ENCODE data around the gene PKLR.

PKLR gene

DNA sequence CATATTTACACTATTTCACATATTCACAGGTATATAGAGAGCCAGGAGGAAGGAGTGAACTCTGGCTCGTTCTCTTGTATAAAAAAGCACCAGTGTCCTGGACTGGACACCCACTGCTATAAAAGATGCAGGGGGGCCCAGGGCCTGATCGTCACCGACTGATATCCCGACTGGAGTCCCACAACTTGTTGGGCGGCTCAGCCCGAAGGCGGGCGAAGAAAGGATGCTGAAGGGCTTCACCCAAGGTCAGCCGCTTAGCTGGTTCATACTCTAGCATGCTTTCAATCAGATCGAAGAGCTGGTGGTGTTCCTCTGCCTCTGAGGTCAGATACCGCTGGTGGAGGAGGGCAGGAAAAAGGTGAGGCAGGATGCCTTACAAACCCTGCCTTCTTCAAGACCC is 38.2 kb downstream of the PKLR start:
- no peak for TF ChIP-seq CTCF (IDR thresholded peaks at IDR 0.05; ENCODE audit: insufficient read depth, low read length, poor library complexity, severe bottlenecking)
- peaks cover 23% of the 10 kb centered on the region for H3K36me3 ChIP-seq (ENCODE audit: control insufficient read depth, insufficient read depth, low read length)

GRCh38 chr1:155261852-155262673 is 39.2 kb downstream of the PKLR start, which contains the start of gene SCAMP3:
Gene SCAMP3 (minus strand): TSS chr1:155262360. CDS start chr1:155262151, 209 bp downstream.
- DNase-seq (ENCODE audit: extremely low read depth, insufficient read length) = peak; percentile 89
- no peaks in the 10 kb centered on the region for H3K27me3 ChIP-seq (replicated peaks; ENCODE audit: control insufficient read depth, insufficient read depth, low read length)
- TF ChIP-seq CTCF (IDR thresholded peaks at IDR 0.05; ENCODE audit: insufficient read depth, low read length, poor library complexity, severe bottlenecking) = no peak
- peak within 1 kb of the TSS; percentile 85 for H3K4me3 ChIP-seq (replicated peaks; ENCODE audit: low read depth, low read length)
- peaks cover 22% of the 10 kb centered on the region for H3K36me3 ChIP-seq (ENCODE audit: control insufficient read depth, insufficient read depth, low read length)

More for the DNA sequence above, 38.2 kb downstream of the PKLR start:
- no peaks in the 10 kb centered on the region for H3K27me3 ChIP-seq (replicated peaks; ENCODE audit: control insufficient read depth, insufficient read depth, low read length)
- no peak overlapping the region for H3K4me3 ChIP-seq (replicated peaks; ENCODE audit: low read depth, low read length)
- no peak for DNase-seq (ENCODE audit: extremely low read depth, insufficient read length)

- no peak for DNase-seq (ENCODE audit: extremely low read depth, insufficient read length)
- H3K4me3 ChIP-seq (replicated peaks; ENCODE audit: low read depth, low read length) = peak overlapping the region; percentile 85
- H3K27me3 ChIP-seq (replicated peaks; ENCODE audit: control insufficient read depth, insufficient read depth, low read length) = no peaks in the 10 kb centered on the region
- H3K36me3 ChIP-seq (ENCODE audit: control insufficient read depth, insufficient read depth, low read length) = peaks cover 20% of the 10 kb centered on the region
- TF ChIP-seq CTCF (IDR thresholded peaks at IDR 0.05; ENCODE audit: insufficient read depth, low read length, poor library complexity, severe bottlenecking) = no peak
Observed at GRCh38 chr1:155261493-155261851, 39.8 kb downstream of the PKLR start.

GRCh38 chr1:155260276-155260675 is 41.0 kb downstream of the PKLR start:
- no peak overlapping the region for H3K4me3 ChIP-seq (replicated peaks; ENCODE audit: low read depth, low read length)
- TF ChIP-seq CTCF (IDR thresholded peaks at IDR 0.05; ENCODE audit: insufficient read depth, low read length, poor library complexity, severe bottlenecking) = no peak
- DNase-seq (ENCODE audit: extremely low read depth, insufficient read length) = no peak
- H3K36me3 ChIP-seq (ENCODE audit: control insufficient read depth, insufficient read depth, low read length) = peaks cover 17% of the 10 kb centered on the region
- H3K27me3 ChIP-seq (replicated peaks; ENCODE audit: control insufficient read depth, insufficient read depth, low read length) = no peaks in the 10 kb centered on the region

GRCh38 chr1:155256058-155256852 is 45.0 kb downstream of the PKLR start:
- Histone ChIP-seq H3K27me3 (replicated peaks; ENCODE audit: control insufficient read depth, insufficient read depth, low read length) (no peaks in the 10 kb centered on the region), H3K36me3 (ENCODE audit: control insufficient read depth, insufficient read depth, low read length) (peaks cover 7% of the 10 kb centered on the region), H3K4me3 (replicated peaks; ENCODE audit: low read depth, low read length) (no peak overlapping the region)
- DNase-seq (ENCODE audit: extremely low read depth, insufficient read length) = no peak
- no peak for TF ChIP-seq CTCF (IDR thresholded peaks at IDR 0.05; ENCODE audit: insufficient read depth, low read length, poor library complexity, severe bottlenecking)
